ENCODE data around the gene JHY.

Gene JHY

DNA sequence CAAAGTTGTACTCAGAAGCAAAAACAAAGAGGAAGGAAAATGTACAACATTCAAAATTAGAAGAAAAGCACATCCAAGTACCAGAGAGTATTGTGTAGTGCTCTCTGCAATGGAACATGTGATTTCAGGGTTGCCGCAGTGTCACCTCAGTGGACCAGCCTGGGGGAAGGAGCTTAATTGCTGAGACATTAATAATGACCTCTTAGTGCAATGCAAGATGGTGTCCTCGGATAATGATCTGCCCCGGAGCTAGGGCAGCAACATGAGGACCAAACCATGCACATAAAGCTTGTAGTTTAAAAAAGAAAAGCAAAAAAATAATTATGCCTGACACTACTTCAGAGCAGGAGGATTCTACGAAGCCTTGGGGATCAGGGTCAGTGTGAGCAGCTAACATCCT, 11.3 kb upstream of the JHY start:
- DNase-seq (ENCODE audit: low spot score) = no peak

DNA sequence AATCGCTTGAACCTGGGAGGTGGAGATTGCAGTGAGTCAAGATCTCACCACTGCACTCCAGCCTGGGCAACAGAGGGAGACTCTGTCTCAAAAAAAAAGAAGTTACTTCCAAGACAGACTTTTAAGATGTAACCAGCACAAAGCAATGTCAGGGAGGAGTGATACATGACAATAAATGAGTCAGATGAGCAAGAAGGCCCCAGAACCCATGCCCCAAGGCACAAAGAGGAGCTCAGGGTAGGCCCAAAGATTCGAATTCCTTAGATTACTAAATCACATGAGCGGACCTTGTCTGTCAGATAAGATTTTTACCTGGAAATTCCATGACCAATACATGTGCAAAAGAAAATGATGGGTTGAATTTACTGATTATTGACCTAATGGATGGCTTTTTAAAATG, 10.5 kb upstream of the JHY start:
- no peak for DNase-seq (ENCODE audit: low spot score)

DNA sequence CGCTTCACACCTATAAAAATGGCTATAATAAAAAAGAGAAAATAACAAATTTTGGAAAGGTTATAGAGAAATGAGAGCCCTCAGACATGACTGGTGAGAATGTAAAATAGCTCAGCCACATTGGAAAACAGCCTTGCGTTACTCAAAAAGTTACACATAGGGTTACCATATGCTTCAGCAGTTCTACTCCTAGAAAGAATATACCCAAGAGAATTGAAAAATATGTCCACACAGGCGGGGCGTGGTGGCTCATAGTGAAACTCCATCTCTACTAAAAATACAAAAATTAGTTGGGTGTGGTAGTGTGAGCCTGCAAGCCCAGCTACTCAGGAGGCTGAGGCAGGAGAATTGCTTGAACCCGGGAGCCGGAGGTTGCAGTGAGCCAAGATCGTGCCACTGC, 7.6 kb upstream of the JHY start:
- DNase-seq (ENCODE audit: low spot score) = no peak

DNA sequence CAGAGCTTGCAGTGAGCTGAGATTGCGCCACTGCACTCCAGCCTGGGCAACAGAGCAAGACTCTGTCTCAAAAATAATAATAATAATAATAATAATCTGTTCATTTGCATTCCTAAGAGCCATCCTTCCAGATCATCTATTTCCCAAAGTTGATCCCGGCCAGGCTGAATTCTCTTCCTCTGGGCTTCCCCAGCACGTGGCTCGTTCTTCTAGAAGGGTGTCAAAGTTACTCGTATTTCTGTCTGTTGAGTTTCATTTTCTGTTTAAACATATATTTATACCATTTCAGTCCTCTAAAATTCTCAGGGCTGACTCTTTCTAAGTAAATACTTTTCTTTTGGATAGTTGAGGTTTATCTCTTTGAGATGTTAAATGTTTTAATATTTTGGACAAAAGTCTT, 4.8 kb upstream of the JHY start:
- DNase-seq (ENCODE audit: low spot score) = no peak

DNA sequence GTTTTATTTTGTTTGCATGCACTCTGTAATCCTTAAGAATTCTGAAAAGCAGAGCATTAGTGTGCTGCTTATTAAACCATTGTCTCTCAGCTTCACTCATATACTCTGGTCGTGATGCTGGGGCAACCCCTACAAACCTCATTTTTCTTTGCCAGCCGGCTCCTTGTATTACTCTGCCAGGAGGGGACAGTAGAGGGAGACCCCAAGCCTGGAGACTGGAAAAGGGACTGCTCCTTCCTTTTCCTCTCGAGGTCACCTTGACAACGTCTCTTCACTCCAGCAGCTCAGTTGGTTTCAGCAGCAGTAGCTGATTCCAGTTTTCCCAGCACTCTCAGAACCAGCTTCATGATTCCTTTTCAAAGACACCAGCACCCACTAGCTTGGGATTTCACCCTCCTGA, 2.8 kb upstream of the JHY start:
- no peak for DNase-seq (ENCODE audit: low spot score)

DNA sequence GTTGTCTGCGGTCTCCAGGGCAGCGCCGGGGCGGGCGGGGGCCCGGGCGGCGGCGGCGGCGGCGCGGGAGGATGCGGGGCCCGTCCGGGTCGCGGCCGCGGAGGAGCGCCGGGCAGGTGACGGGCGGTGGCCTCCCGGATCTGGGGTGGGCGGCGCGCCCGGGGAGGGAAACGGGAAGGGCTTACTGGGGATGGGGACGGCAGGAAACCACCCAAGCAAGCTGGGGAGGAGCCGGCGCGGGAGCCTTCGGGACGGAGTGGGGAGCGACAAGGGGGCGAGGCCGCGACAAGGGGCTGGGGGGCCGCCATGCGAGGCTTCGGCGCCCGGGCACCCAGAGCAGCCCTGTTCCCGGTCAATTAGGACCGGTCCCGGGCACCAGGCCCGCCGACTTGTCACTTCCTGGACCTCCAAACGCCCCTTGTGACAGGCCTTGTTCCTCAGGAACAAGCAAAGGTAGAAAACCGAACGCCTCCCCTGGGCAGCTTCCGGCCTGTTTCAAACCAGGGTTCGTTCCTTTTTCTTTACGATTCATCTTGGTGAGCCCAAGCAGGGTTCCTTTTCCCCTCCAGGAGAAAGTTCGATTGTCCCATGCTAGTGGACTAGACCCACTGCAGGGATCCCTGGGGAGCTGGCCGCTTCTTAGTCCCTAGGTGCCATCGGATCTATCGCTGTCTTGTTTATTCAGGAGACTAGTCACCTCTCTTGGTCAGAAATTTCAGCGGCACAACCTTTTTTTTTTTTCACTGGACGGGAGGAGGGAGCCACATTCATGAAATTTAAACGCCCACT, 492 bp downstream of the JHY start:
- peak; percentile 36 for DNase-seq (ENCODE audit: low spot score)

DNA sequence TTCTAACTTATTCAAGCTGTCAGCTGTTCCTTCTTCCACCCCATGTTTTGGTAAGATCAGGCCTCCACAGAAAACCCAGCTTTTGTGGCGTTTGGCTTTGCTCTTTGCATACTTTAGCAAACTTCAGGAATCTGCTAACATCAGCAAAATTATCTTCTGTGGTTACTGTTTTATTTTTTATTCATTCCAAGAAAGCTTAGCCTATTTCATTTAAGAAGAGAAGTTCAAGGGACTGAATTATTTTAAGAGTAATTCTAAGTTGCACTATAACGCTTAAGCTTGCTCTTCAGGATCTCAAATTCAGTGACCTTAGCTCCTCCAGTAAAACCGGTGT, 1.1 kb downstream of the JHY start:
- no peak for DNase-seq (ENCODE audit: low spot score)

DNA sequence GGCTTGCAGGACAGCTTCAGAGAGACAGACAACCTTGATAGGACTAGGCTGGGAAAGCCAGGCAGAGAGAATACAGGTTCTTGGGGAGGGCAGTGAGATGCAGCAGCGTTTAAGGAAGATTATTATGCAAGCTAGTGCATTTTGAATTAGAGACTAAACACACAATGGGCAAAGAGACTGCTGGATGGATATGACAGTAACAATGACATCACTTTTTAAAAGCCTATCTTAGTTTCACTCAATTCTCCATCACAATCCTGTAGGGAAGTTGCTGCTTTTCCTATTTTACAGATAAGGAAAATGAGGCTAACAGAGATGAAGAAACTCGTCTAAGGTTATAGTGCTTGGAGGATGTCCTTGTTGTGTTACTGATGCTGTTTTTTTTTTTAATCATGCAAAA, 5.6 kb downstream of the JHY start:
- DNase-seq (ENCODE audit: low spot score) = no peak

DNA sequence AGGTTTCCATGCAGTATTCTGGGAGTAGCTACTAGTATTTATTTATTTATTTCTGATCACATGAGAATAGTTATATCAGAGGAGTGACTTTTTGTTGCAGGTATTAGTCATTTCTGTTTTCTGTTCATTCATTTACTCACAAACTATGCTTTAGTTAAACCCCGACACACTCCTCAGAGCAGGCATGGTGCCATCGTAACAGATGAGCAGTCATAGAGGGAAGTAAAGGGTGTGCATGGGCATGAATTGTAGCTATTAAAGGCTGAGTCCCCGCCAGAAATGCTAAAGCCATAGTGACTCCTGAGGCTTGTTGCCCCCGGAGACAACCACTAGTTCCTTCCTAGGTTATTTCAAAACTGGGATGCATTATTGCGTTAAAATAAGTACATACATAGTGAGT, 10.6 kb downstream of the JHY start:
- DNase-seq (ENCODE audit: low spot score) = no peak

DNA sequence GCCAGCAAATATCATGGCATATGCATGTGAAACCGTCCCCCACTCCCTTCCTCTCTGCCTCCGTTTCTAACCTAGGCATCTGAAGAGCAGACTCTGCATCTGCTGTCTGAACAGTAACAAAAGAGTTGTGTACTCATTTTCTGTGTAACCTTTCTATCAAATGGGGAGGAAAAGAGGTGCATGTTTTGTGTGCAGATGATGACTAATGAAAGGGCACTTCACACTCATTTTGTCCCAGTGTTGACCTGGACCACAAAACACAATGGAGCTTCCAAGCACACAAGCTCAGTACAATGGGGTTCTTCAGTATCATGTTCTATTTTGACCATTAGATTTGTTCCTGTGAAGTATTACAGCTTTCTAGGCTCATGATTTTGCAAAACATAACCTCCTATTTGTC, 13.0 kb downstream of the JHY start:
- DNase-seq (ENCODE audit: low spot score) = no peak

DNA sequence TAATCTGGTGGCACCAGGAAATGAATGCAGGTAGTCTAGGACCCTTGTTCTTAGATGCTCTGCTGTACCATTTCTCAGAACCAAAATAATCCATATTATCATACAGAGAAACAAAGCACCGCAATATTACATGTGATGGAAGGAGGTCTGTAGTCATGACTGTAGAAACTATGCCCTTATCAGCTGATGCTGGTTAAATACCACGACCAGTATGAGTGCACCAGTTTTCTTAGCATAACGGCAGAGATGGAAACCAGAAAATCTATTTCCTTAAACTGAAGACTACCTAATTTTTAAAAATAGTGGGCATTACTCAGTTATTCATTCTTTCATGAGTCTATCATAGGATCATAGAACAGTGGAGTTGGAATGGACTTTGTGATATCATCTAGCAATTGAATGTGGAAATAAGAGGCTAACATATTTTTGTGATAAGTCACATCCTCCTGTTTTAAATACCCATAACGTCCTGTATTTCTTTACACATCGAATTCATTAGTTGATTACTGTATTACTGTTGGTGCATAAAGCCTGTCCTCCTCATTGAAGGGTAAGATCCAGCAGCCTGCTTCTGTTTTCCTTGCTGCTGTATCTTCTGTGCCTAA, 15.1 kb downstream of the JHY start:
- no peak for DNase-seq (ENCODE audit: low spot score)

DNA sequence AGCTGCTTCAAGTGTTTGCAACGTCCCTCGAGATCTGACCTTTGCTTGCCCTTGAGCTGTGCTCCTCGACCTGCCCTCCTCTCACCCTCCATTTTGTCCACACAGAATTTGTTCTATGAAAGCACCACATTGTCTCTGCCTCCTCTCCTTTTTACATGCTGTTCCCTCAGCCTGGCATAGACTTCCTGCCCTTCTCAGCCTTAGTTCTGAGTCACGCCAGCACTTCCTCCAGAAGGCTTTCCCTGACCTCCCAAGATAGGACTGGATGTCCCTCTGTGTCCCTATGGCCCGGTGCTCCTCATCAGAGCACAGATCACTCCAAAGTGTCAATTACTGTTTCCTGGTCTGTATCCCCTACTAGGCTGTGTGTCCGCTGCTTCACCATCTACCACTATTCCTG, 16.2 kb downstream of the JHY start:
- DNase-seq (ENCODE audit: low spot score) = no peak

DNA sequence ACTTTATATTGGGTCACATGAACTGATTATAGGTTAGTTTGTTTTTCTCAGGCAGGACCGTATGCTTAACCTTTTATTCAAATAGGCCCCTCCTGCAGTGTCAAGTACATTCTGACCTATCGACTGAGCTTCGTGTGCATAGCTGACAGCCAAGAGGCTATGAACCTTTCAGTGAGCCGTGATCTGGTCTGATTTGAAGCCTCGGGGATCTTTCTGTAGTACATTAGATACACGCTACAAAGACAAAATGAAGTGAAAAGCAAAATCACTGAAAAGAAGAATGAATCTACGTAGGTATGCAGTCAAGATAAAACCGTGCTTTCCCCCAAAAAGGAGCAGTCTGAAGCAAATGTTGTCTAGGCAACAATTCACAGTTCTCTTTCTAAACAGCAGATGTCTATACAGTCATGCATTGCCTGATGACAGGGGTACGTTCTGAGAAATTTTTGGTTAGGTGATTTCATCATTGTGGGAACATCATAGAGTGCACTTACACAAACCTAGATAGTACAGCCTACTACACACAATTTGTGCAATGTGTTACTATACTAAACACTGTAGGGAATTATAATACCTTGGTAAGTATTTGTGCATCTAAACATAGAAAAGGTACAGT, 18.1 kb downstream of the JHY start:
- DNase-seq (ENCODE audit: low spot score) = no peak

DNA sequence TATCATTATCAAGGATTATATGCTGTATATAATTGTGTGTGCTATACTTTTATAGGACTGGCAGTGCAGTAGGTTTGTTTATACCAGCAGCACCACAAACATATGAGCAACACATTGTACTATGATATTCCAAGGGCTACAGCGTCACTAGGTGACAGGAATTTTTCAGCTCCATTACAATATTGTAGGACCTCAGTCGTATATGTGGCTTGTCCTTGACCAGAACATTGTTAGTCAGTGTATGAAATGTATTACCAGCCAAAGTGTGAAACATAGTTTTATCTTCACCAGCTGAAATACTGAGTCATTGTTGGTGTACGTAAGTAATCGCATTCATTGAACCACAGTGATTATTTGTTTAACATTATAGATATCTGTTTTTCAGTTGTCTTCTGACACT, 20.4 kb downstream of the JHY start:
- no peak for DNase-seq (ENCODE audit: low spot score)

DNA sequence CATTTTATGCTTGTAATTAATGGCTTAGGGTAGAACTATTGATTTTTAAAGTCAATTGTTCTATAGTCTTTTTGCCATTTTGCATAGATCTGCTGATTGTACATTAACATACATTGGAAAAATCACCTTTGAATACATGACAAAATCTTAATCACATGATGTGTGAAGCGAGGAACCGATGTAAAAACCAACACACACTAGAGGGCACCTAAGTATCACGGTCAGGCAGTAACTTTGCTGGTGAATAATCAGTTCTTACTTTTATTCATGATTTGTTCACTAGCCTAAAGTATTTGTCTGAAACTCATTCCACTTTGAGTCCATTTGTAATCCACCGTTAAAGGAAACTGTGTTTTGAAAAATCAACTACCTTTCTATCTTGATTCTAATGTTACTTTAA, 28.2 kb downstream of the JHY start:
- no peak for DNase-seq (ENCODE audit: low spot score)

DNA sequence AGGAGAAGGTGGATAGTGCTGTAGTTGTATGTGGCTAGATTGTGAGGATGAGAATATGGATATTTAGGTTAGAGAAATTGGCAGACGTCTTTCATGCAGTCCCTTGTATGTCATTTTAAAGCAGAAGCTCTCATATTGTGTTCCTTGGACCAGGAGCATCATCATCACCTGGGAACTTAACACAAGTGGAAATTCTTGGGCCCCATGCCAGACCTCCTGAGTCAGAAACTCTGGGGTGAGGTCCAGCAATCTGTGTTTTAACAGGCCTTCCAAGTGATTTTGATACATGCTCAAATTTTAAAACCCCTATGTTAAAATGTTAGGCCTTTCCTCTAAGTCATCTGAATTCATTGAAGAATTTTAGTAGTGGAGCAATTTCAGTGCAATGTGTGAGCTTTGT, 34.8 kb downstream of the JHY start:
- DNase-seq (ENCODE audit: low spot score) = no peak

DNA sequence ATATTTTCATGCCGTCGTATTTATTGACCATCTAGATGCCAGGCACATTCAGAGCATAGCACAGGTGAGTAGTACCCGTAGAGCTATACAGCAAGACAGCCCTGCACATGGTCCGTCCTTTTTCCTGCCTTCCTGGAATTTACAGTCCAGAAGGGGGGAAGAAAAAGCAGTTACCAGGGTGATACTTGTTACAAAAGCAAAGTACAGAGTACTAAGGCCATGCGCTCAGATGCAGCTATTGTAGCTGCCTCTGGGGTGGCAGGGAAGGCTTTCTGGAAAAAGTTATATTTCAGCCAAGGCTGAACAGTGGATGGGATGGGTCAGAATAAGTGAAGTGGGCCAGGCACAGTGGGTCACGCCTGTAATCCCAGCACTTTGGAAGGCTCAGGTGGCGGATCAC, 36.2 kb downstream of the JHY start:
- DNase-seq (ENCODE audit: low spot score) = no peak

DNA sequence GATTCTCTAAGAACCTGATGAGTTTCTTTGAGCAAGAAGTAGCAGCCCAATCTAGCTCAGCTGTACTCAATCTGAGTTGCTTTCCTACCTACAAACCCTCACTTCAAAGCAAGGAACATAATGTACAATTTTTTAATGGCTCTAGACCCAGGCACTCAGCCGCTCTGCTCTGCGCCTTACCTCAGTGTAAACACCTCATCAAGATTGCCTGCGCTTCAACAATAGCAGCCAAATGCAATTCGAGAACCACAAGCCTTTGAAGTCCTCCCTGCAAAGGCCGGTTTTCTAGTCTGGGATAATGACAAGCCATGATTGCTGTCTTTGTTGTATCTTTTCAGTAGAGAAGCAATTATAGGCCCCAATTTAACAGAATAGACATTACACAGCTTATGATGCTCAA, 38.0 kb downstream of the JHY start:
- no peak for DNase-seq (ENCODE audit: low spot score)

DNA sequence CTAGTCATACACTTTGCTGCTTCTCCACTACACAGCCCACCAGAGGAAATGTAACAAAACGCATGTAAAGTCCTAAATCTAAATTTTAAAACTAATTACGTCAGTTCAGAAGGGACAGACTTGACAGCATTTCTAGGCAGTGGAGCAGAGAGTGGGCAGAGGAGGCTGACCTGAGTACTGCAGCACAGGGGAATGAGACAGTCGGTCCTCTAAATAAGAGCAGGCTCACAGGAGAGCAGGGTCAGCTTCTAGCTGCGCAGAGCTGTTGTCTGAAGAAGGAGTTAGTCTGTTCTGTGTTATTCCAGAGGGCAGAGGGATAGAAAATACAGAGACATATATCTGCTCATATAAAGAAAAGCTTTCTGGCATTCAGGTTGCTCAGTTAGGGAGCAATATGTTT, 40.3 kb downstream of the JHY start:
- DNase-seq (ENCODE audit: low spot score) = no peak

DNA sequence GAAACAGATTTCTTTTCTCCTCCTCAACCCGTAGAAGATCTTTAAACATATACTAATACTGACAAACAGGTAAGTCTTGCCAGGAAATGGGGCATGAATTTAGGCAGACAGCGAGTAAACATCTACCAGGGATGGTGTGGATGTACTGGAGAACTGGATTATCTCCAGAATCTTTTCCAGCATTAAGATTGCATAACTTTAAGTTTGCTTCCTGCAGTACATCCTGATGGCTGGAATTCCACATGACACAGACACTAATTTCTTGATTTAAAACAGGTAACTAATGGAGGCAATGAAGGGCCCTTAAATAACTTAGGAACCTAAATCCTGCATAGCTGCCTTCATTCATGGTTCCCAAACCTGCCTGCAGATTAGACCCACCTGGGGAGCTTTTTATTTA, 40.7 kb downstream of the JHY start:
- no peak for DNase-seq (ENCODE audit: low spot score)

DNA sequence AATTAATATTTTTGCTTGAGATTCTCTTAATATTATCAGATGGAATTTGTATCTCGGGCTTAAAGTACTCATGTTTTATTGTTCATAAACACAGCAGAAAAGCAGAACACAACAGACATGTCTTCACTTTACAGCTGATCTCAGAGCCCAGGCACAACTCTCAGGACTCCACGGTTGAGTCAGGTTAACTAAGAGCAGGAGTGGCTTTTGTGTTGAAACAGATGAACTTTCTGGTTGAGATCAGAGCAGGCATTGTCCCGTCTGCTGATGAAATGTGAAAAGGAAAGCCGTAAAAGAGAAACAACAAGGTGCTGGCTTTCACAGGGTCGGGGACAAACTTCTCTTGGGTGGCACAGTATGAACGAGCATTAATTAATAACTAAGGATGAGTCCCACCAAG, 49.0 kb downstream of the JHY start:
- no peak for DNase-seq (ENCODE audit: low spot score)

DNA sequence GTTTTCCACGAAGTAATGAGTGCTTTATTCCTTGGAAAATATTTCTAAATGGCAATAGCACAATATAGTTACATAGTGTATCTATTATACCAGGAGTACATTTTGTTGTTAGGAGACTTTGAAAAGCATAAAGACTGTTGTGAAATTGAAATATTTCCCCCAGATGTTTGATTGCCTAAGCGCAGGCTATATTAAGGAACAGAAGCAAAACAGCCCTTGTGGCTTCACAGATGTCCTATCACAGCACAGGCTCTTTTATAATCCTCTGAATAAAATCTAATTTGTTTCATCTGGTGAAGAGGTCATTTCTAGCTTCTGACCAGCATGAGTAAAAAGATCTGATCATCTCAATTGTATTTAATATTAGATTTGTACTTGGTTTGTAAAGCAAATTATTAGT, 50.9 kb downstream of the JHY start:
- no peak for DNase-seq (ENCODE audit: low spot score)

DNA sequence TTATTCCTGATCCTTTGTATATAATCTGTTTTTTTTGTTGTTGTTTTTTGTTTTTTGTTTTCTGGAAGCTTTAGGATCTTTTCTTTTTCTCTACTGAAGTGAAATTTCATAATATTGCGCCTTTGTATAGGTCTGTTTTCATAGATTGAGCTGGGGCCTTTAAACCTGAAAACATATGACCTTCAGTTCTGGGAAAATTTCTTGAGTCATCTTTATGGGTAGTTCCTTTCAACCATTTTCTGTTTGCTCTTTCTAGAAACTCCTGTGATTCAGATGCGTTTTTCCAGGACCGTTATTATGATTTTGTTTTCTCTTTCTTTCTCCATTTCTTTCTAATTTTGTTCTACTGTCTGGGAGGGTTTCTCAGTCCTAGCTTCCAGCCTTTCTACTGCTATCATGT, 55.4 kb downstream of the JHY start:
- no peak for DNase-seq (ENCODE audit: low spot score)

DNA sequence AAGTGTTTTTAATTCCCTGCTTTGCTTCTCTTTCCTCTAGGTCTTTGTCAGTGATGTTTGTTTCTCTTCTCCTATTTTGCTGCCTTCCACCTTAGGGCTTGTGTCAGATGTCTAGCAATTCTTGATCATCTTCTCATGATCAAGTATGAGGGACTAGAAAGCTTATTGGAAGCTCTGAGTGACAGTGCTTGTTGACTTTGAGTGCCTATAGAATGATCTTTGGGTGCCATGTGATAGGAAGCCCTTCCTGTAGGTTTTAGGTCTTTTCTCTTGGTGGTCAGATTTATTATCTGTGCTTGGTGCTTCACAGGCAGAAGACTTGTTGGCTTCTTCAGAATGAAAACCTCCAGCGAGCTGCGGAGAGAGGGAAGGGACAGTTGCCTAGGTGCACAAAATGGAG, 56.0 kb downstream of the JHY start:
- DNase-seq (ENCODE audit: low spot score) = no peak

All from CD4-positive, alpha-beta T cell treated with Interleukin-6 at 100 ng/mL for 8 hours (primary cell).